ENCODE results near the gene CARS1.

CARS1 gene

DNA sequence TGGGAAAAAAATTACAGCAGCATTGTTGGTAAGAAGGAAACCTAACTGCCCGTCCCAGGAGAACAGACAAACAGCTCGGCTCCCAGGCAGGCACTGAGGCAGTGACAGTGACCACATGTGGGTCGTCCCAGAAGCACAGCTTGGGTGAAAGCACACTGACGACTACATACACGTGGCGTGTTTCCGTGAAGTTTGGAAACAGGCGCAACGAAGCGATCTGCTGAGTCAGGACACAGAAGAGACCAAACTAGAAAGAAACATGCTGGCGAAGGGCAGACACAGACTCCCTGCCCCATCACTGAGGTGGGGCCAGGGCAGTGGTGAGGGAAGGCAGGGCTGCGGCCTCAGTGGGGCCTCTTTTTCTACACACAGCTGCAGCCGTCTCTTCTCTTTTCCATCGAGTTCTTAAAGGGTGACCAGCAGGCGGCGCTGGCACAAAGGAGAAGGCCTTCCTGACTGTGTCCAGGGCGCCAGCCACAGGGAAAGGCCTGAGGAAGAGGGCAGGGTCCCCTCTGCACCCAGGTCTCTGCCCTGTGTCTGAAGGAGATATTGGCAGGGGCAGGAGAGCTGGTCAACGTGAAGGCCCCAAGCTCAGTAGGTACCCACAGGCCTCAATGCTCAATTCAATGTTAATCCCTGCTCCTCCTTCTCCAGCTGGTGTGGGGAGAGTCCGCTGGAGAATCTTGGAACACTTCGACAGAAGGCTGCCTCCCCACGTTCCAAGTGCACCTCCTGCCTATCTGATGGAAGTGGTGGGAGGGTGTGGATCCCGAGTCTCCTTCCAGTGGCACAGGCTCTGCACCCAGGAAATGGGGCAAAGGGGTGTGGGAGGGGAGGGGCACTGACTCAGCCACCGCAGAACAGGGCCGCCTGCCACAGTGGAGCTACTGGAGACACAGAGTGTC is 19.9 kb downstream of the CARS1 start:
- DNase-seq: peak; percentile 75

DNA sequence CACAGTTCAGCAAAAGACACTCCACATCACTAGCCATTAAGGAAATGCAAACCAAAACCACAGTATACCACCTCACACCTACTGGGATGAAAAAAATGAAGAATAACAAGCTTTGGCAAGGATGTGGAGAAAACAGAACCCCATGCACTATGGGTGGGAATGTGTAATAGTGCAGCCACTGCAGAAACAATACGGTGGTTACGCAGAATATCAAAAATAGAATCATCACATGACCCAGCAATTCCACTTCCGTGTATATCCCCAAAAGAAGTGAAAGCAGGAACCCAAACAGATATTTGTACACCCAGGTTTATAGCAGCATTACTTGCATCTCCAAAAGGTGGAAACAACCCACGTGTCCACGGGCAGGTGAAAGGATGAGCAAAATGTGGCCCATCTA is 20.8 kb downstream of the CARS1 start:
- no peak for DNase-seq

DNA sequence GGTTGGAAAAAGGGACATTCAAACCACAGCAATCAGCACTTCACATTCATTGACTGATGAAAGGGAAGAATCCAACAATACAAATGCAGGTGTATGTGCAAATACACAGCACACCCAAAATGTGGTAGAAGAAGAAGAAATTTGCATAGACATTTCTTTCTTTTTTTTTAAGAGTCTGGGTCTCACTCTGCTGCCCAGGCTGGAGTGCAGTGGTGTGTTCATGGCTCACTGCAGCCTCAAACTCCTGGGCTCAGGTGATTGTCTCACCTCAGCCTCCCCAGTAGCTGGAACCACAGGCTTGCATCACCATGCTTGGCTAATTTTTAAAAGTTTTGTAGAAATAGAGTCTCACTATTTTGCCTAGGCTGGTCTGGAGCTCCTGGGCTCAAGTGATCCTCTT is 21.9 kb downstream of the CARS1 start:
- DNase-seq: no peak

DNA sequence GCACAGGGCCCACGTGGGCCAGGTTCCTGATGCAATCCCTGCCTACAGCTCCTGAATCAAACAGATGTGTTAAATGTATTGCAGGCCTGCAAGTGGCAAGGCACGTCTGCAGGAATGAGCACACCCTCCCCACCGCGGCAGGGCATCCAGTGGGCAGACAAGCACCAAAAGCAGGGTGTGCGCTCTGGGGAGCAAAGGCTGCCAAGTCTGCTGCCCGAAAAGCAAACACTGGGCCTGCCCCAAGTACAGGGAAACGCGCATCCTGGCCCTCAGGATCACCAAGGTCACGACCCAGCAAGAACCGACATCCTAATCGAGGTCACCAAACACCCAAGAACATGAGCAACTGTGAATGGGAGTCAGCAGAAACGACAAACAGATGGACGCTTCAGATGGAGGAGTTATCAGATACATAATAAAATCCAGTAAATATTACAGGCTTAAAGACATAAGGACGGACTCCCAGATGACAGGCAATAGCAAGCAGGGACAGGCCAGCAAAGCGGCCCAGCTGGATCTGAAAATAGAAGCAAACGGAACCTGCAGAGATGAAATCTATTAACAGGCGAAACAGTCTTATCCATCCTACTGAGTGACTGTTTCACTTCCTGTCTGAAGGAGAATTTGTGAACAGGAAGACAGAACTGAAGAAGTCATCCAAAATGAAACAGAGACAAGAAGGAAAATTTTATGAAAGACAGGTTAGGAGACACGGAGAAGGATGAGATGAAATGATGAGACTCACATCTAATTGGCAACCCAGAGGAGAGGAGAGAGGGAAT is 26.7 kb downstream of the CARS1 start:
- no peak for DNase-seq

DNA sequence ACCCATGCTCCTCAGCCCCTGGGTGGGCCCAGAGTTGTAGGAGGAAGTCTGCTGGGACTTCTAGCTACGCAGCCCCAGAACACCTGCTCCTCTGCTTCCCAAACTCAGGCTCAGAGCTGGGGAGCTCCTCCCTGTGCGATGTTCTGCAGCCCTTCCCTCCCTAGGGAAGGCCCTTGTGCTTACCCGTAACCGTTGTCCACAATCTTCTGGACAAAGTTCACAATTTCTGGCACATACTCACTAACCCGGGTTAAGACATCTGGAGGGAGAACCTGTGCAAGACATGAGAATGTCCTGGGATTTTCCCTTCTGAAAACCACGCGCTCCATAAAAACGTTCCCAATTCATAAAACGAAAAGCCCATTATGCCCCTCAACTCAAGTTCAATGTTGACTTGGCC is 28.4 kb downstream of the CARS1 start:
- no peak for DNase-seq

DNA sequence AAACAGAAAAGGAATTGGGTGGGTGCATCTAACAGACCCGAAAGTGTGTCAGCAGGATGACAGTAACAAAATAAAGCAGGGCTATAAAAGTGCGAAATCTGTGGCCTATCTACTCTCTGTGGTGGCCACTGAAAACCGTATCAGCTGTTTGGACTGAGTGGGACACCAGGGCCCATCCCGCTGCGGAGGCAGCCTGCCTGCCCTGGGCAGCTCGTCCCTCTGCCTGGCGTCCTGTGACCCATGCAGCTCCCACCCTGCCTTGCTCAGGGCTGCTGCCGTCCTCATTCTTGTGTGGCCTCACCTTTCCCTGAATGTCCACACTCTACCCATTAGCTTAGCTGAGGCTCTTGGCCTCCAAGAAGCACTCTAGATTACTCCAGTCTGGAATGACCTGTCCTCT is 30.4 kb downstream of the CARS1 start:
- DNase-seq: no peak

DNA sequence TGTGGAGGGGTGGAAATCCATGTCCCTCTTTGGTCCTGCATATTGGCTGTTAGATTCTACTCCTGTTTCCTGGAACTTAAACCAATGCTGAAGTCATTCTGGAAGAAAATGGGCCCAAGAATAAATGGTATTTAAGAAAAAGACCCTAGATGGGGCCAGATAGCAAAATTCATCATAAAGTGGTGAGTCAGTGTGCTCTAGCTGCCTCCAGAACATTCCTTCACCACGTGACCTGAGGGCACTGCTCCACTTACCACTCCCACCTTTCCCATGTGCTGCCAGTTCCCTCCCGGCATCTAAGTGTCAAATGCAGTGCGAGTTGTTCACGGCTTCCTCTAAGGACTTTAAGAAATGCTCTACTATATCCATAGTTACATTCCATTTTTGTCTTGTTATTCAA is 34.2 kb downstream of the CARS1 start:
- DNase-seq: no peak

DNA sequence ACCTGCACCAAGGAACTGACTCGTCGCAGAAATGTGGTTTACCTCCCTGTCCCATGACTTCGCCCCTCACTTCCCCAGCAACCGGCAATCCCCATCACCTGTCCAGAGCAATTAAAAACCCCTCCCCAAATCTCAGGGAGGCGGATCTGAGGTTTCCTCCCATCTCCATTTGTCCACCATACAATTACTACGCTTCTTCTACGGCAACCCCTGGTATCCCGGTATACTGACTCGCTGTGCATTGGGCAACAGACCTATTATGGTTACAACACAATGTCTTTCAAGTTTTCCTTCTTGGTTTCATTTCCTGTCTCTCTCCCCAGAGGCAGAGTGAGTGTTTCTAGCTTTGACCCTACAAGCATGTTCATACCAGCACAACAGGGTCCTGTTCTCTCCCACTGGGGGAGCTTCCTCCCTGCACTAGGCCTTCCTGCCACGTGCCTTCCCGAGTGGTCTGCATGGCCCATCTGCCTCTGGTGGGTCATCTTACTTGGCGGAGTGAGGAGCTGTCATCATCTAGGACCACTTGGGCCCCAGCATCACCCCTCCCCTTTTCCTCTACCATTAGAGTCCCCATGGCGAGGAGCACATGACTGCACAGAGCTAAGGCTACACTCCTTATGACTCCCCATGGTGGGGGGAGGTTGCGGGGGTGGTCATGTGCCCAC is 34.8 kb downstream of the CARS1 start:
- no peak for DNase-seq

DNA sequence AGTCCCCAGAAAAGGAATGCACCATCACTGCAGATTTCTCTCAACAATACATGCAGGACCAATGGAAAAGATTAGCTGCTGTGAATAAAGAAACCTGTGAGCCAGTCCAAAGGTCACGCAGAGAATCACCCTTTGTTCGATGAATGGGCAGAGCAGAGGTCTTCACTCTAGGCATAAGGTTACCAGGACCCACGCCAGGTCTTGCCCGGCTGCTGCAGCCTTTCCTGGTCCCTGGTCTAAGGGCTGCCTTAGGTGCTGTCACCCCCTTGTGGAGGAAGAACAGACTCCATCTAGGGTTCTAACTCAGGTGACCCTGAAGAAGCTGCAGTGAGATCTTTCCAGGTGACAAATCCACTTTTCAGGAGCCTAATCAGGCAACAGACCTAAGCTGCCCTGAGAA is 36.1 kb downstream of the CARS1 start:
- DNase-seq: no peak

DNA sequence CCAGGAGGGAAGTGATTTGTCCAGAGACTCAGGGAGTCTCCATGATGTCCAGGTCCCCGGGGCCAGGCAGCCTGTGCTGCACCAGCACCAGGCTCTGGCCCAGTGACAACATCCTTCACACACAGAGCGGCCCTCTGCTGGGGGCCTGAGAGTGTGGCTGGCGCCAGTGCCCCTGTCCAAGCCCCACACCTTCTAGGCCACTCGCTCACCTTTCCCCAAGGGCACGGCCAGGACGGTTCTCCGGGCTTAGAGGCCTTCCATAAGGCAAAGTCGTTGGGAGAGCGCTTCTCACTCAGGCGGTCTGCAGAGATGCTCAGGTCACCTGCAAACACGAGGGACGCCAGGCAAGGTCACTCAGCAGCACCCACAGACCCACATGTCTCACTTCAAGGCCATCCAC is 37.2 kb downstream of the CARS1 start:
- DNase-seq: no peak

DNA sequence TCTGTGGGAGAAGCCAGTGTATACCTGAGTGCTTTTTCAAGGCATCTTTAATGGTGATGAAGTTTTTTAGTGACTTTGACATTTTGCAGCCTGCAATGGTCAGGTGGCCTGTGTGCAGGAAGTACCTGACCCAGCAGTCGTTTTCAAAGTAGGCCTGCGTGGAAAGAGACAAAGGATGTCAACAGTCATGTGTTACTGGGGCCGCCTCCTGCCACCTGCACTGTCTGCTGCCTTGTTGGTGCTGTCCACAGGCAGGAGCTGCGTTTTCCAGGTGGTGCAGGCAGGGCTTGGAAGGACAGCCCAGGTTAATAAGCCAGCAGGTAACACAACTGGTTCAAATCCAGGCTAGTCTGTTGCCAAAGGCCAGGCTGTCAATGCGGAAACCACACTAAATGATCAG is 38.6 kb downstream of the CARS1 start:
- DNase-seq: no peak

DNA sequence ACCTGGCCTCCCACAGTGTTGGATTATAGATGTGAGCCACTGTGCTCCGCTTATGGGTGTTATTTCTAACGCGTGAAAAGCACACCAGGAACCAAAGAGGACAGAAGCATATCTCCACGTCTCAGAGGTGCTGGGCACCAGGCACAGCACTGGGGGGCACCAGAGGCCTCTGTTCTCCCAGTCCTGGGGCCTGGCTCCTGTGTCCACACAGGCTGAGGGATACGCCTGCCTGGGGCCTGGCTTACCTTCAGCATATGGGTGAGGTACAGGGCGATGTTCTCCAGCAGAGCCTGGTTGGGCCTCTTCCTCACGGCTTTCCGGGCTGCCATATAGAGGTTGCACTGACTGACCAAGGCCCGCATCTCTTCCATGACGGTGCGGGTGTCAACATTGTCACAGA is 40.4 kb downstream of the CARS1 start:
- DNase-seq: no peak

DNA sequence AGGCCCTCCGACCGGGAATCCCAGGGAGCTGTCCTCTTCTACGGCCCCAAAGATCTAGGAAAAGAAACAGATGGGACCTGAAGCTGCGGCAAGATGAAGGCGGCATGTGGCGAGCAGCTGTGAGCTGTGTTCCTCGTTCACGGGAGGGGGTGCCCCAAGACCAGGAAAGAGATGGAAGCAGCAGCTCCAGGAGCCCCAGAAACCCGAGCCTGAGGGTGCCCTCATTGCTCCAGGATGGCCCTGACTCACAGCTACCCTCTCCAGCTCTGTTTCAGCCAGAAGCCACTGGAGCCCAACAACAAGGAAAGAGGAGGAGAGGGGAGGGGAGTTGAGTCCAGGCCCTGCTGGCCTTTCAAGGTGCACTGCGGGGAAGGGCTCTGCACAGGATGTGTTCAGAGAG is 41.4 kb downstream of the CARS1 start:
- no peak for DNase-seq

DNA sequence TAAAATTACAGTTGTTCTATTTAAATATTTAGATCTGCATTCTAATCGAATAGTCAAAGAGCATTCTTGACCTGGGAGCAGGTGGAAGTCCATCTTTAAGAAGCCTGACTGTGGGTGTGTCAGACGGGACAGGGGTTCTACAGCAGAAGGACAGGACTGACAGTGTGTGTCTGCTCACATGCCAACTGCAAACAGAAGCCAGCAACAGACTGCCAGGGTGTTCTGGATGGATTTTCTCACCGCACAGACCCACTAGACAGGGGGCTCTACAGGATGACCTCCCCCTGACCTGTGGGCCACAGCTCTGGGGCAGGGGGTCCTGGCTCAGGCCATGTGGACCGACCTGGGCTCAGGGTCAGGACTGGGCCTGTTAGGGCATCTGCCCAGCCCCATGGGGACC is 42.3 kb downstream of the CARS1 start:
- no peak for DNase-seq

DNA sequence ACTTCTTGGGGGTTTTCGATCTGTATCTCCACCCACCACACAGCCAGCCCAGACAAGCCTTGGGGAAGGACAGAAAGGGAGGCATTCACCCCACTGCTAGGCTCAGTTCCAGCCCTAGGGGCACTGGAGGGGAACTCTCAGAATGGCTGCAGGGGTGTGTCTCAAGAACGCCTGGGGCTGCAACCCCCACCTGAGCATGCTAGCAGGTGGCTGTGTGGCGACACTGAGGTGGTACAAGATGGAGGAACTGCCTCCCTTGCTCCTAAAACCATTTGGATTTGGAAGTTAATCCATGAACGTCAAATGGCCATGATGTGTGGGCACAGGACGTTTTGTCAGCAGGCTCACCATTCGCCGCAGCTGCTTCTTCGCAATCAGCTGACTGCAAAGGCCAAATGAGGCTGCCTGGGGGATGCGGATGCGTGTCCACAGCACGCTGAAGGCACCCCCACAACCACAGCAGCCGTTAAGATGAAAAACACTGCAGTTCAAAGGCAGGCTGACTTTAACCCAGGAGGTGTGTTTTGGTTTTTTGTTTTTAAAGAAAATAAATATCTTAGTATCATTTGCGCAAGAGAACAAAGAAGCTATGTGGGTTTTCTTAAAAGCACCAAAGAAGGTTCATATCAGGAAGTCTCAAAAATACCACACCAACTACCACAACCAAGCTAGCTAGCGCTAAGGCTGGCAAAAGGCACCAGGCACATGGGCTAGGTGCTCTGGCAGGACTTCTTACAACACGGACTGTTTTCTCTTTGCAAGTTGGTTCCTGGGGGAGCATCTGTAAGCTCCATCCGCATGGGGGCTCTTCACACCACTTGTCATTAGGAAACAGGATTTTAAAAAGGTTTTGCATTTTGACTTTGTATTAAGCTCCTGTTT is 42.9 kb downstream of the CARS1 start:
- DNase-seq: no peak

DNA sequence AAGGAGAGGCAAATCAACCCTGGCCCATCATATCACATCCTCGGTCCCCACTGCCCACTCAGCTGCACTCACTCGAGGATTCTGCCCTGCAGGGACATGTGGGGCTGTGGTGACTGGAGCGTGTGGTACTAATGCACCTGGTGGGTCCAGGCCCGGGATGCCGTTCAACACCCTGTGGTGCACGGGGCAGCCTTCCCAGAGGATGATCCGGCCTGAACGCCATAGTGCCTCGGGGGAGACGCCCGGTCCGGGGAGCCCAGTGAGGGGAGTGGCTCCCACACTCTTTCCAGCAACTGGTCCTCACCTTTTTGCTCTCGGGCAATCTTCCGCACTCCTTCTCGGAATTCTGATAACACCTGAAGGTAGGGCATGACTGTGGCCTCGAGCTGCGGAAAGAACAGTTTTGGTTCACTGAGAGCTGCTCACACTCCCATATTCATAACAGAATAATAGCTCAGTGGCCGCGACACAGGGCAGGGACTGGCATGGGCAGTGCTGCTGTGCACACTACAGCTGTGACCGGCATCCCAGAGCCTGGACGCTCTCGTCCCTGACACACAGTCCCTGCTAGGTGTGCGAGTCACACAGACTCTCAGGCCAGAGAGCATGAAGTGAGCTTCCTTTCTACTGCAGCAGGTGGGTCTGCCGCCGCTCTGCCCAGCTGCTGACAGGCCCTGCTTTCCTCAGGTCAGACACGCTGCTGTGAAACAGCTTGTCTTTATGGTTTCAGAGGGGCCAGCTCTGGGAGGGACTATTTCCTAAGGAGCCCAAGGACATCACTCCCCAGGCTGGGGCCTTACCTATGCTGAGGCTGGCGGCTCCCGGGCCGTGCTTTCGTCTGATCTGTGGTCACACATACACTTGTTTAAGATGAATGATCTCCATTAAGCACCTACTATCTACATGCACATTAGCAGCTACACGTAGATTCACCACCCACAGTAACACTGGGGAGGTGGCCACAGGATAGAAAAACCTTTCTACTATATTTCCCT is 45.0 kb downstream of the CARS1 start:
- no peak for DNase-seq

DNA sequence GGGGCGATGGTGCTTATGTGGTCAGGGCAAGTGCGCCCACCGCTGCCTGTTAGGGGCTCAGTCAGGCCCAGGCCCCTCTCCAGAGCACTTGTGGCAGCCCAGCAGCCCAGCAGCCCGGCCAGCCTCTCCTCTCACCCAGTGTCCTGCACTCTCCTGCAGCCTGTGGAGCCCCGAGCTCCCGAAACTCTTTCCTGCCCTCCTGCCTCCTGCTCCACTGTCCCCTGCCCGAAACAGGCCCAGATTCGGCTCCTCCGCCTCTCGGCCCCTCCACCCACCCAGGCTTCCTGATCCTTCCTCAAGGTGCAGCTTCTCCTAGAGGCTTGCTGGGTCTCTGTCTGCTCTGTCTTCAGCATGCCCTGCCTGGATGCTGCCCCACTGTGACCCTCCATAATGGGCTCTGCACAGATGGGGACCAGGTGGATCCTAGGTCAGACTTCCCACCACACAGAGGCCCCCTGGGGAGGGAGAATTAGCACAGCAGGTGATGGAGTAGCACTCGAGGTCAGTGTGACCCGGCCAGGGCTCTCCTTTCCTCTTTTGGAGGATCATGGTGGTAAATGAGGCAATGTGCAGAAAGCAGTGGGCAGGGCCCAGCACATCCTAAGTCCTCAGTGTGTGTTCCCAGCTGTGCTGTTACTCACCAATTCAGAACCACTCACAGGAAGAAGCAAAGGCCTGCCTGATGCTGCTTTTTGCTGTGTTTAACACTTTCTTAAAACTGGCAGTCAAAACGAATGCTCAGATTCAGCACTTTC is 46.5 kb downstream of the CARS1 start:
- no peak for DNase-seq

DNA sequence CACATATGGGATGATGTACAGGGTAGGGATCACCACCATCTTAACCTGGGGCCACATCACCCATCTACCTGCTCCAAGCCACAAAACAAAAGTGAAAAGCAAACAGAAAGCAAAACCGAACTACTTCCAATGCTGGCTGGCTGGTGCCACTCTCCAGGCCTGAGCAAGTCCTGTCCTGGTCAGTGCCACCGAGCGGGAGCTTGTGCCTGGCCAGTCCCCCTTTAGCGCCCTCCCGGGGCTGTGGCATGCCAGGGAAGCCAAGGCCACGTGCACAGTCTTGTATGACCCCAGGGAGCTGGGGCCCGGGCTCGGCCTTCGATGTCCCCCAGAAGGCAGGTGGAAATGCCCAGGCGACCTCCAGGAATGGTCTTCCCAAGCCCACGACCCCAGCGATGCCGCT is 47.2 kb downstream of the CARS1 start:
- DNase-seq: no peak

DNA sequence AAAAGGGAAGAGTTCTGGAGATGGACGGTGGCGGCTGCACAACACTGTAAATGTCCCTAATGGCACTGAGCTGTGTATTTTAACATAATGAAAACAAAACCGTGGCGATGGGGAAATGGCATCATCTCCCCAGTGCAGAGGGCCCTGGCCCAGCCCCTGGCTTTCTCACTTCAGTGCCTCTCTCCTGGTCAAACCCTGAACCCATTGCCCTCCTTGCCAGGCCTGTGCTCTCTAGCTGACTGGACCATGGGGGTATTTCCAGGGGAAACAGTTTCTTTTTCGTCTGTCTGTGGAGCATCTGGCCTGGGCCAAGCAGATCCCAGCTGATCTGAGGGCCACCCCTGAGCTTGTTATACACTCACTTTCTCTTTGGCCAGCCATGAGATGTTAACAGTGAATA is 47.7 kb downstream of the CARS1 start:
- no peak for DNase-seq

DNA sequence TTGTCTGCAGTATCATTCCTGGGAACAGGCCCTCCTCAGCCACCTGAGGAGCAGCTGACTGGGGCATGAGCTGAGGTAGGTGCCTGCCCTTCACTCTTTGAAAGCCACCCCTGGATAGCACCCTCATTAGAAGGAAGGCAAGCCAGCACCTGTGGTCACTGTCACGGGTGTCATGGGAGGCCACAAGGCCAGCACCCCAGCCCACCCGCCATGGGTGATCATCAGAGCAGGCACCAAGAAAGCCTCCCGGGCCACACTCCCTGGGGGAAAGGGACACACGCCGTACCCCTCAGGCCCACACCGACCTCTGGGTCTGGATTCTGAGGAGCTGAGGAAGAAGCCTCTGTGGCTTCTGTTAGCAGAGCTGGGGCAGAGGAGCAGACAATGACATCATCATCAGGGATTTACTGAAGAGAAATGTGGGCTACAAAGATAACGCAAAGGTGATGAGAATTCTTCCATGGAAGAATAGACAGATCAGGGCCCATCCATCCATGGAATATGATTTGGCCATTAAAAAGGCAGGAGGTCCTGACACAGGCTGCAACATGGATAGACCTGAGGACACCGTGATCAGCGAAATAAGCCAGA is 48.4 kb downstream of the CARS1 start:
- no peak for DNase-seq

All from left hindlimb (tissue), 1 donor.